Stimulated activated naive CD8-positive, alpha-beta T cell treated with anti-CD3 and anti-CD28 coated beads, Interleukin-15, amount 100 ng/mL, for 72 hours (primary cell): Measurements from ENCODE around the gene MBIP.
A peak's percentile ranks its signal among the peaks of the same experiment; 100 is the strongest.
"Not testable (repeated sequence)": the region's sequence is repeated elsewhere in the genome, so short reads cannot be mapped to it uniquely, and the experiment has no call there.

ENCODE experiments used
- ATAC-seq: fragments of 150-1000 bp; cut with Tn5 transposase; 2 replicates; pipeline ENCODE4 v1.10.0; 2021; ENCODE audit warnings: mild to moderate bottlenecking, moderate library complexity
- DNase-seq, 2 donors: peaks; one replicate each; pipeline ENCODE4 v3.0.0; 2021 to 2022
- H3K27ac Mint-ChIP-seq, 2 donors: one replicate each; pipeline ENCODE4 v1.8.0; 2022; ENCODE audit warnings: mild to moderate bottlenecking in 2 of 2, mixed read lengths in 2 of 2, moderate library complexity in 2 of 2
- H3K27me3 Mint-ChIP-seq: one replicate; pipeline ENCODE4 v1.8.0; 2022; ENCODE audit warnings: mixed read lengths
- H3K4me1 Mint-ChIP-seq: one replicate; pipeline ENCODE4 v1.8.0; 2022; ENCODE audit warnings: mild to moderate bottlenecking, mixed read lengths
- H3K4me3 Mint-ChIP-seq, 2 donors: one replicate each; pipeline ENCODE4 v1.8.0; 2022; ENCODE audit warnings: mild to moderate bottlenecking in 2 of 2, mixed read lengths in 2 of 2, moderate library complexity in 1 of 2
- H3K9me3 Mint-ChIP-seq, 2 donors: one replicate each; pipeline ENCODE4 v1.8.0; 2022; ENCODE audit warnings: mixed read lengths in 2 of 2

Gene MBIP, protein sequence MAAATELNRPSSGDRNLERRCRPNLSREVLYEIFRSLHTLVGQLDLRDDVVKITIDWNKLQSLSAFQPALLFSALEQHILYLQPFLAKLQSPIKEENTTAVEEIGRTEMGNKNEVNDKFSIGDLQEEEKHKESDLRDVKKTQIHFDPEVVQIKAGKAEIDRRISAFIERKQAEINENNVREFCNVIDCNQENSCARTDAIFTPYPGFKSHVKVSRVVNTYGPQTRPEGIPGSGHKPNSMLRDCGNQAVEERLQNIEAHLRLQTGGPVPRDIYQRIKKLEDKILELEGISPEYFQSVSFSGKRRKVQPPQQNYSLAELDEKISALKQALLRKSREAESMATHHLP

DNA sequence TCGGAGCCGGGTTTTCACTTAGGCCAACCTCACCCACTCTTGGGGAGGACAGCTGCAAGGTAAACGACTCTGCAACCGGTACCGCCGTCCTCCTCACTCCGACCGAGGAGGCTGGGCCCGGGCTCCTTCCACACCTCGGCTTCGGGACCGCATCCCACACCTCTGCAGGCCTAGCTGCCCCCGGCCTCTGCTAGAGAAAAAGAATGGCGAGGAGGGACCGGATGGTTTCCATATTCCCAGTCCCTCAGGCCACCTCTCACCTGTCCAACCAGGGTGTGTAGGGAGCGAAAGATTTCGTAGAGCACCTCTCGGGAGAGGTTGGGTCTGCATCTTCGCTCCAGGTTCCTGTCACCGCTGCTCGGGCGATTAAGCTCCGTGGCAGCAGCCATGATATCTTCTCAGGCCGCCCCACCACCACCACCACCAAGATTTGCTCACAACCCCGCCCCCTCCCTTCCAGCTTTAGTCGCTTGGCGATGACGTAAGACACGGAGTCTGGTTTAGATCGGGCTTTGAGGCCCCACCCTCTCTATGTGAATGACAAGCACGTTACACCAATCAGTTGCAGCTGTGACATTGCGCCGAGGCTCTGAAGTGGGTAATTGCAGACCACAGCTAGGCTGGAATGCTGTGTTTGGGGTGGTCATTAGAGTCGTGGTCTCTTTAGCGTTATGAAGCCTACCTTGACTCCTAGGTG is at the start of gene MBIP:
MBIP (minus strand) TSS at position 438 of the 697 bp plus-strand sequence; CDS start at position 389, 49 bp downstream.
- peaks cover 22% of the 10 kb centered on the region for H3K4me1 Mint-ChIP-seq
- H3K27ac Mint-ChIP-seq = peak within 1 kb of the TSS; percentile 94 to 97
- H3K9me3 Mint-ChIP-seq = peaks cover 0 to 6% of the 10 kb centered on the region in 2 donors
- ATAC-seq (peak; percentile 98), DNase-seq (peak; percentile 79 to 88)
- H3K4me3 Mint-ChIP-seq = peak within 1 kb of the TSS; percentile 93 to 96
- peaks cover 10% of the 10 kb centered on the region for H3K27me3 Mint-ChIP-seq

DNA sequence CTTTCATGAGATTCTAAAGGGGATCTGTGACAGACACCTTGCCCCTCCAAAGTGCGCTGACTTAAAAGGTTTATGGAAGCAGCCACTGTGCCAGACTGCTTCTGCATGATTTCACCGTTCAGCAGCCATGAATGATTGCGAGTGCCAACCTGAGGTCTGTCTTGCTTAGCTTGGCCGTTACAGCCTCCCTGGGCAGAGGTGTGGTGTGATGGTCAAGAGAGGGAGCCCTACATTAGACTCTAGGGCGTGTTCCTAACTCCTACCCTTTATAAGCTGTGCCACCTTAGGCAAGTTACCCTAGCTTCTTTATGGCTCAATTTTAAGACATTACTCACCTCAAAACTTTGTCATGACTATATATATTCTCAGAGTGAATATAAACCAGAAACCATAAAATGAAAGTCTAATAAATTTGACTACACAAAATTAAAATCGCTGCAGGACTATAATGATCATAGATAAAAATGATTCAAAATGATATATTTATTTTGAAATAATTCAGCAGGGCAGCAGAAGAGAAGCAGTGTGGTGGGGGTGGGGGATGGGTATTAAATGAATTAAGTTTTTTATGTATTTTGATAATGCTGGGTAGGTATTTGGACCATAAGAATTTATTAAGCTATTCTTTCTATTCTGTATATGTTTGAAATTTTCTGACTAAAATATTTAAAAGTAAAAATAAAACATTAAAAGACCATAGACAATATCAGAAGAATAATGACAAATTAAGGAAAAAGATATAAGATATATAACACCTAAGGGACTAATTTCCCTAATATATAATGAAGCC is 47.7 kb upstream of the MBIP start:
- no peaks in the 10 kb centered on the region for H3K27me3 Mint-ChIP-seq
- DNase-seq (no peak), ATAC-seq (no peak)
- no peak overlapping the region for H3K4me3 Mint-ChIP-seq
- H3K4me1 Mint-ChIP-seq = no peaks in the 10 kb centered on the region
- no peak overlapping the region for H3K27ac Mint-ChIP-seq
- H3K9me3 Mint-ChIP-seq = no peaks in the 10 kb centered on the region

DNA sequence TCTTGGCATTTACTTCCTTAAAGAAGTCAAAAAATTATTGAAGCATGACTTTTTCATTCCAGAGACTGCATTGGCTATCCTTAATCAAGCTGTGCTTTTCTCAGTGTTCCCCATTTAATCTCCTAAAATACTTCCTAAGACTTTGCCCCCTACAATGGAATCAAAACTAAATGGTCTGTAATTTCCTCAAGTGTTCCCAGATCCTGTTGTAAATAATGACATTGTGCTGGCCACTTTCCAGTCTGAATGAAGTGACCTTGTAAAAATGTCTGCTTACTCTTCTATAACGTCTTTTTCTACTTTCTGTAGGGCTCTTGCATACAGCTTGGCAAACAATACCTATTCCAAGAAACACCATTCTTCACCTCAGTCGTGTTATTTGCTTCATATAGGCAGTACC is 45.3 kb upstream of the MBIP start:
- ATAC-seq (no peak), DNase-seq (no peak)
- no peaks in the 10 kb centered on the region for H3K27me3 Mint-ChIP-seq
- no peaks in the 10 kb centered on the region for H3K9me3 Mint-ChIP-seq
- no peak overlapping the region for H3K27ac Mint-ChIP-seq
- no peak overlapping the region for H3K4me3 Mint-ChIP-seq
- peaks cover 6% of the 10 kb centered on the region for H3K4me1 Mint-ChIP-seq

DNA sequence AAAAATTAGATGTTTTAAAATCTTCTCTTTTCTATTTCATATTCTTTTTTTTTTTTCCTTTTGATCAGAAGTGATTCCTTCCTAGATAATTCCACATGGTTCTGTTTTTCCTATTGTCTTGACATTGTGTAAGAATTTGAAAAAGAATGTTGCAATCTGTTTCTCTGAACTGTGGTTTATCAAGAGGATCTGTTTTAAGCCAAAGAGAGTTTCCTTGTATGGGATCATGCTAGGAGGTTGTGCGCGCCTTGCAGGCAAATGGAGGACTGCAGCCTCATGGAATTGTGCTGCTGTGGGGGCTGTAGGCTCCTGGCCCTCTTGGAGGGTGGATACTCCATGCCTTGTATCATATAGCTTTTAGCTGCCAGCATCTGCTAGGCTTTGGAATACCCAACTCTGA is 43.3 kb upstream of the MBIP start:
- Mint-ChIP-seq H3K27ac (no peak overlapping the region), H3K4me1 (peaks cover 6% of the 10 kb centered on the region), H3K9me3 (no peaks in the 10 kb centered on the region), H3K4me3 (no peak overlapping the region), H3K27me3 (no peaks in the 10 kb centered on the region)
- DNase-seq (no peak), ATAC-seq (no peak)

DNA sequence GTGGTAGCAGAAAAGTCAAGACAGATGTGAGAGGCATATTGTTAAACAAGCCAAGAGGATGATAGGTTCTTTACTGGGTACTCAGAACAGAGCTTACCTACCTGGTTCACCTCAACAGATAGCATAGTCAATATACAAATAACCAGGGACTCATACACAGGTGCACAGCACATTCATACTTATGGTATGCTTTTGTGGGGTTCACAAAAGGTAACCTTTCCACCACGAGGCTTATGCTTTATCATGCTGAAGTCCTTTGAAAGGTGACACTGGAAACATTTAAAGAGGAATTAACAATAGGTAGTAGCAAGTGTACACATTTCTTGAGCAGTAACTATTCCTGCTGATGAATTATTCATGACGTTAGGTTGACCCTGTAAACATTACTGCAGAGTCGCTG is 42.2 kb upstream of the MBIP start:
- Mint-ChIP-seq H3K4me1 (peaks cover 6% of the 10 kb centered on the region), H3K27ac (no peak overlapping the region), H3K4me3 (no peak overlapping the region), H3K27me3 (no peaks in the 10 kb centered on the region), H3K9me3 (no peaks in the 10 kb centered on the region)
- ATAC-seq = no peak
- no peak for DNase-seq

DNA sequence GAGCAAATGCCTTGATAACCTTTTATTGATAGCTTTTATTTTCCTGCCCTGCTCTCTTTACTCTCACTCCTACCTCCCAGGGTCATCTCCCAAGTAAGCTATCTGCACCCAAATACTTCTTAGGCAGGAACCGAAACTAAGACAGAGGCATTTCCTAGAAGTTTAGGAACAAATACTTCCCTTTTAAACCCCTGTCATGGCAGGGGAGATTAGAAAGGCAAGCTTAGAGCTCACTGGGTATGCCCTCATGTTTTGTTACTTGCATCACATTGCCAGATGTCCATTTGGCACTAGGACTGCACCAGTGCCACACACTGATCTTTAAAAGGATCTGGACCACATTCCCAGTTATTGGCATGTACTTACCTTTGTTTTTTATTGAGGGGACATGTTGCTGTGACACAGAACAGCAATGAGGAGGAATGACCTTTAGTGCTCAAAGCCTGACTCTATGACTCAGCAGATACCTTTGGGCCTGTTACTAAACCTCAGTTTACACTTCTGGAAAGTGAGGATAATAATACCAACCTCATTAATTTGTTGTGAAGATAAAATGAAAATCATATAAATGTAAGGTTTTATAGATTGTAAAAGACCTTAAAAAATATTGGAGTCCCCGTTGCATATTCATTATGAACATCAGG is 40.9 kb upstream of the MBIP start:
- Mint-ChIP-seq H3K27ac (no peak overlapping the region), H3K9me3 (peaks cover 4 to 8% of the 10 kb centered on the region in 2 donors), H3K27me3 (no peaks in the 10 kb centered on the region), H3K4me1 (peaks cover 6% of the 10 kb centered on the region), H3K4me3 (no peak overlapping the region)
- ATAC-seq (no peak), DNase-seq (no peak)

DNA sequence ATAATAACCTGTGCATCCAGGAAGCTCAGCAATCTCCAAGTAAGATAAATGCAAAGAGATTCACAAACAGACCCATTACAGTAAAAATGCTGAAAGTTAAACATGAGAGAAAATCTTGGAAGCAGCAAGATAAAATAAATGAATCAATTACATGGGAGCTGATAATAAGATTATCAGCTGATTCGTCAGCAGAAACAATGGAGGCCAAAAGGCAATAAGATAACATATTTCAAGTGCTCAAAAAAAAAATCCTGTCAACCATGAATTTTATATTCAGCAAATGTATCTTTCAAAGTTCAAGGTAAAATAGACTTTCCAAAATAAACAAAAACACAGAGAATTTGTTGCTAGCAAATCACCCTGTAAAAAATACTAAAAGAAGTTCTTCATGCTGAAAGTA is 36.4 kb upstream of the MBIP start:
- Mint-ChIP-seq H3K9me3 (peaks cover 9 to 16% of the 10 kb centered on the region in 2 donors), H3K4me3 (no peak overlapping the region), H3K4me1 (peaks cover 6% of the 10 kb centered on the region), H3K27me3 (peaks cover 4% of the 10 kb centered on the region), H3K27ac (no peak overlapping the region)
- ATAC-seq (no peak), DNase-seq (no peak)

DNA sequence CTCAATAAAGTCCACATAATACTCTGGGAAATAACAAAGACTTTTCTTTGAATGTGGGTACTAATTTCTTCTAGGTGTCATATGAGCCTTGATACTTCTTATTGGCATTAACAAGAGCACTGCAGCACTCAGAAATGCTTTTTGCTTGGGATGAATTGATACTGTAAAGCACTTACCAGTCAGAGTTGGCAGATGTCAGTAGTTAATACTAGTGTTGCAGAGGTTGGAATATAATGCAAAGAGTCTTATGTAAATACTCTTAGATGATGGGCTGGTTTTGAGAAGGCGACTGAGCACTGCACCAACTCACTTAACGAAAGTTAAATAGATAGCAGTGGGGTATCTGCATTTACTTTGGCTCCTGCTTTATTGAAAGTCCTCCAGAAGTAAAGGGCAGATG is 25.6 kb upstream of the MBIP start:
- no peak overlapping the region for H3K27ac Mint-ChIP-seq
- H3K4me1 Mint-ChIP-seq = no peaks in the 10 kb centered on the region
- H3K9me3 Mint-ChIP-seq = no peaks in the 10 kb centered on the region
- DNase-seq = no peak
- peaks cover 17% of the 10 kb centered on the region for H3K27me3 Mint-ChIP-seq
- ATAC-seq = no peak
- H3K4me3 Mint-ChIP-seq = no peak overlapping the region

DNA sequence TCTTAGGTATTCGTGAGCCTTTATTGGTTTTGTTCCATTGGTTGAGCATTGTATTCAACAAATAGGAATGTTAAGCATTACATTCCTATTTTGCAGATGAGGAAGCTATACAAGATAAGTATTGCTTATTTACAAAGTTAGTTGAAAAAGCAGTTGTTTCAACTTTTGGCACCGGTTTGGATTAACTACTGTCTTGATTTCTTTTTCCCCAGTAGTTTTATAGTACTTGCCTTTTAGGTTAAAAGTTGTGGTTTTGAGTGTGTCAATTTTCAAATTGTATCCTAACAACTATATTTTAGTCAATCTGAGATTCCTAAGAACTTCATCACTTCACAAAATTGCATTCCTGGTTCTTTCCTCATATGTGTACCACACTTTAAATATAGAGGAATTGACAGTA is 23.8 kb upstream of the MBIP start:
- no peak for DNase-seq
- no peak for ATAC-seq
- Mint-ChIP-seq H3K4me3 (no peak overlapping the region), H3K4me1 (no peaks in the 10 kb centered on the region), H3K9me3 (no peaks in the 10 kb centered on the region), H3K27ac (no peak overlapping the region), H3K27me3 (peaks cover 15% of the 10 kb centered on the region)

DNA sequence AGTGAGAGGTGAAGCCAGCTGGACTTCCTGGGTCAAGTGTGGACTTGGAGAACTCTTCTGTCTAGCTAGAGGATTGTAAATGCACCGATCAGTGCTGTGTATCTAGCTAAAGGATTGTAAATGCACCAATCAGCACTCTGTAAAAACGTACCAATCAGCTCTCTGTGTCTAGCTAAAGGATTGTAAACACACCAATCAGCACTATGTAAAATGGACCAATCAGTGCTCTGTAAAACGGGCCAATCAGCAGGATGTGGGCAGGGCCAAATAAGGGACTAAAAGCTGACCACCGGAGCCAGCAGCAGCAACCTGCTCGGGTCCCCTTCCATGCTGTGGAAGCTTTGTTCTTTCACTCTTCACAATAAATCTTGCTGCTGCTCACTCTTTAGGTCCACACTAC is 21.4 kb upstream of the MBIP start:
- DNase-seq, H3K4me1 Mint-ChIP-seq, H3K27ac Mint-ChIP-seq, H3K4me3 Mint-ChIP-seq, H3K9me3 Mint-ChIP-seq, ATAC-seq: not testable (repeated sequence)
- peaks cover 23% of the 10 kb centered on the region for H3K27me3 Mint-ChIP-seq

DNA sequence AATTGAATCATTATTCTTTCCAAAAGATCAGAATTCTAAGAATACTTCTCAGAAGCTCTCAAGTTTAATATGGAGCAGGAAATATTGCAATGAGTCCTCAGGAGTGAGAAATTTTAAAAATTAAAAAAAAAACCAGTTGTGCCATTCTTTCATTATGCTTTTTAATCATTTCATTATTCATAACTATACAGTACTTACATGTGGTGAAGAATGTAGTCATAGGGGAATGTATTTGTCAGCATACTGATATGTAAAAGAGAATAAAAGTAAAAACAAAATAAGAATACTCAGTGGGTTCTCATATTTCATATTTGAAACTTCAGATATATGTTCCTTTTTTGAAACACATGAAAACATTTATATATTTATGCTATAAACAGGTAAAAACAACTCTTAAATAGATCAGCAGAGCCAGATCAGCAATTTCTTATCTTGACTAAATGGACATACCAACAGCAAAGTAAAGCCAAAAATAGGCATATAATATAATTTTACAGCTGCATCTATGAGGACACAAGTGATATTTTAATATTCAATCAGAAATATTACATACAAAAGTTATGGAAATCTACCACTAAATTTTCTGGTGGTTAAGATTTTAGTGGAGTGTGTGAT is 19.9 kb upstream of the MBIP start:
- Mint-ChIP-seq H3K27ac (peak overlapping the region in 1 of 2 donors; percentile 27), H3K9me3 (no peaks in the 10 kb centered on the region), H3K4me1 (no peaks in the 10 kb centered on the region), H3K27me3 (peaks cover 16% of the 10 kb centered on the region), H3K4me3 (no peak overlapping the region)
- ATAC-seq = peak; percentile 50
- DNase-seq = no peak

DNA sequence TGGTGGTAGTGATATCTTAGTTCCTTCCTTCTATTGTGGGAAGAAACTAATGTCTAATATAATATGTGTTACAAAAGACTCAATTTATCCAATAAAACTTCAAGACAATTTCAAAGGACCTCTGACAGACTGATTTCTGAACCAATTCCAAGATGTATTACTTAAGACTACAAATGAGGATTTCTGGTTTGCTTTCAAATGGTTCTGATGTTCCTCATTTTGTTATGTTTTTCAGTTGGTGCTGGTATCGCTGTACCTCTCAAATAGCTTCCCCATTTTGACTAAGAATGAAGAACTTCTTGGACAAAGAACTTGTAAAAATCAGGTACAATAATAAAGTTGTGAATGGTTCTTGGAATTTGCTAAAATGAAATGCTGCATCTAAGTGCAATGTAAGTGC is 19.4 kb upstream of the MBIP start:
- Mint-ChIP-seq H3K4me3 (no peak overlapping the region), H3K27ac (peak overlapping the region in 1 of 2 donors; percentile 27), H3K9me3 (no peaks in the 10 kb centered on the region), H3K27me3 (peaks cover 16% of the 10 kb centered on the region), H3K4me1 (no peaks in the 10 kb centered on the region)
- no peak for DNase-seq
- ATAC-seq = no peak

DNA sequence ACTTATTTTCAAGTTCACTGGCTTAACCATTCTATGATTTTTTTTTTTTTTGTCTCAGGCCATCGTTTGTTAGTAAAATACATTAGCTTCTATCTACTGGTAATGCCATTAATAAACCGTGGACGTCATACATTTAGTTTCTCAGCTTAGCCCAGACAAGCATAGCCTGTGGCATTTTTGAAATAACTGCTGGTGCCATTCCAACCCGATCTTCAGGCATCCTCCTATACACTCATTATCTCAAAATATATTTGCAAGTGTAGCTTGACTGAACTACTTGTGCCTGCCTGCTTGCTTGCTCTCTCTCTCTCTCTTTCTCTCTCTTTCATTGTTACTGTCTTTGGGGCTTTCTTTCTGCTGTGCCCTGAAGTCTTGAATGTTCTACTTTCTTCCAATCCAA is 12.7 kb upstream of the MBIP start:
- Mint-ChIP-seq H3K4me3 (no peak overlapping the region), H3K27ac (no peak overlapping the region), H3K4me1 (no peaks in the 10 kb centered on the region), H3K27me3 (peaks cover 26% of the 10 kb centered on the region), H3K9me3 (no peaks in the 10 kb centered on the region)
- DNase-seq = no peak
- no peak for ATAC-seq

DNA sequence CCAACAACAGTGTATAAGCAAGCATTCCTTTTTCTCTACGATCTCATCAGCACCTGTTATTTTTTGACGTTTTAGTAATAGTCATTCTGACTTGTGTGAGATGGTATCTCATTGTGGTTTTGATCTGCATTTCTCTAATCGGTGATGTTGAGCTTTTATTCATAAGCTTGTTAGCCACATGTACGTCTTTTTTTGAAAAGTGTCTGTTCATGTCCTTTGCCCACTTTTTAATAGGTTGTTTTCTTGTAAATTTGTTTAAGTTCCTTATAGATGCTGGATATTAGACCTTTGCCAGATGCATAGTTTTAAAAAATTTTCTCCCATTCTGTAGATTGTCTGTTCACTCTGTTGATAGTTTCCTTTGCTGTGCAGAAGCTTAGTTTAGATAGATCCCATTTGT is 7.1 kb upstream of the MBIP start:
- H3K27me3 Mint-ChIP-seq = peaks cover 51% of the 10 kb centered on the region

DNA sequence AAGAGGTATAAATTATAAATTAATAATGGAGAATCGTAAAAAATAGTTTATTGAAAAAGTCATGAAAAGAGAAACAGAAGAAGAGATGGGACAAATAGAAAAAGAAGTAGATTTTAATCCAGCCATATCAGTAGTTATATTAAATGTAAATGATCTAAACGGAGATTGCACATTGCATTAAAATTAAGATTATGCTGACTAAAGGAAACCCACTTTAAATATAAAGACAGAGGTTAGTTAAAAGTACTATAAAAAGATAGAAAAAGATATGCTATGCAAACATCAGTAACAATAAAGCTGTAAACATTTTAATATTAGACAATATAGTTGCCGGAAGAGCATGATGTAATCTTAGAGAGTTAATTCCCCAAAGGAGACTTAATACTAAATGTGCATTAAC is 5.4 kb upstream of the MBIP start:
- DNase-seq (no peak), ATAC-seq (no peak)
- Mint-ChIP-seq H3K27ac (no peak overlapping the region), H3K27me3 (peaks cover 41% of the 10 kb centered on the region), H3K4me3 (no peak overlapping the region), H3K4me1 (peaks cover 1% of the 10 kb centered on the region), H3K9me3 (peaks cover 0 to 1% of the 10 kb centered on the region in 2 donors)

More for the DNA sequence above, 7.1 kb upstream of the MBIP start:
- not testable (repeated sequence) for ATAC-seq, H3K4me1 Mint-ChIP-seq, H3K27ac Mint-ChIP-seq, H3K9me3 Mint-ChIP-seq, DNase-seq, H3K4me3 Mint-ChIP-seq
